NCI-H226 (cell line): ENCODE measurements around the gene GRAMD2A.

Experiments used
- DNase-seq: peaks from one replicate; pipeline ENCODE4 v3.0.0-alpha.2; 2015

Gene GRAMD2A

GRCh38 chr15:72197460-72198355 lies at the start of gene GRAMD2A:
Gene GRAMD2A (minus strand): TSS chr15:72197787.
- peak; percentile 62 for DNase-seq

- DNase-seq, result no peak
Observed at GRCh38 chr15:72242775-72243370, 45.3 kb upstream of the GRAMD2A start.

DNA sequence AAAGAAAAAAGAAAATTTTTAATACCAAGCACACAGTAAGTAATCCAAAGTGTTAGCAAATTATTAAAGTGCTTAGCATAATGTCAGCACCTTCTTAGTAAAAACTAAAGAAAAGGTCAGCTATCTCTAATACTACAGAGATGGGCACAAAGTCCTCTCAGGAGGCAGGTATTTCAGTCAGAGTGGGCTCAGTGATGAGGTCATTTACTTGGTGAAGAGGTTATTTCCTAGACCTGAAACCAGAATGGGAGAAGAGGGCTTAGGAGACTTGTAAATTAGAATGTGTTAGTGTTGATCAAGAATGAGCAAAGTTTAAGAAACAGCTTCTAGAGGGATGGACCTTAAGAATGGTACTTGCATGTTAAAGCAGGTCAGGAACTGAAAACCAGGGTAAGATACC lies 42.1 kb upstream of the GRAMD2A start:
- DNase-seq, result no peak

GRCh38 chr15:72238586-72238985 lies 41.0 kb upstream of the GRAMD2A start:
- DNase-seq, result no peak

- no peak for DNase-seq
Observed at GRCh38 chr15:72237853-72238224, 40.3 kb upstream of the GRAMD2A start.

DNA sequence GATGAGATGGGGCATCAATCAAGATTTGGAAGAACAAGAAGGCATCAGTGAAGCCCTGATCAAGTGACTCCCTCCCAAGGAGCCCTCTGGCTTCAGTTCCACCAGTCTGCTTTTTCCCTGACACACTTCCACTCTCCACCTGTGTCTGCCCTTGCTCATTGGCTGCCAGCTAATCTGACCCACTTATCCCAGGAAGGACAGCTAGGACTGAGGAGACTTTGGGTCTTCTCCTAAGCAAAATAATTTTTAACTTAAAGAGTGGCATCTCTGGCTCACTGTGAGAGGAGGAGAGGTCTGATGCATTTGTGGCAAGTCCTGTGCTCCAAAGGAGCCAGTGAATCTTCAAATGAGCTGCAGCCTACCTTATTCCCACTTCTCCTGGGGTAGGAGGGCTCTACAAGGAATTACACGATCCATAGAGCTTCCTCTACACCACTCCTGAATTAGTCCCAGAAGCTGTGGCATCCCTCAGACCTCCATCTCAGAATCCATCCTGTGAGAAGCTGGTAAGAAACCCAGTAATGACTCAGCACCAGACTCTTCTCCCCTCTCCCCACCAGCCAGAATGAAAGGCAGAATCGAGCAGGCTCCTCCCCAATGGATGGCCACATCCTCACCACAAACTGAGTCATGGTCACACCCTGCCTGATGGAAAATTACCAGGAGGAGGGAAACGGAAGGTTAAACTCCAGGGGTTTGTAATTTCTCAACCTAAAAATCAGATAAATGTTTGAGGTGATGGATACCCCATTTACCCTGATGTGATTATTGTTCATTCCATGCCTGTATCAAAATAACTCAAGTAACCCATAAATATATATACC lies 39.7 kb upstream of the GRAMD2A start:
- peak; percentile 98 for DNase-seq

DNA sequence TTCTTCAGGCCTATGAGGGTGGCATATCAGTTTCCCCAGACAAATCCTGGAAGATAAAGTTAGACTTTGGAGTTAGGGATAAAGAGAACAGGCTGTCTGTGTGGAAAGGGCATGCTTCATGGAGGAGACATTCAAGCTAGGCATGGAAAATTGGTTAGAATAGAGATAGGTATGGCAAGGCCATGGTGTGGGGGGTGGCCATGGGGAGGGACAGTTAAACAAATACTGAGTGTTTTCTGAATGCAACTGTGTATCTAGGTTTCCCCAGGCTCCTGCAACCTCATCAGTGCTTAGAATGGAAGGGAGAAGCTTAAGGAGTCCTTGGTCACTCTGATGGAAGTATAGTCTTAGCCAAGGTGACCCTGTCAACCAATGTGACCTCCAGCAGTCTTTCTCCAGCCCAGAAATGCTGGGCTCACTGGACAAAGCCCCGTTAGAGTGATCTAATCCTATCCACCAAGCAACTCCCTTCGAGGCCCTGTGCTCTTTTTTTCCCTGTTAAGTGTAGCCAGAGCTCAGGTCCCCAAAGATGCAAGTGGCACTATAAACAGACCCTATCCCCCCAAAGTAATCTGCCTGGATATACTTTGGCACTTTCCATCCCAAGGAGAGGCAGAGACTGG lies 38.9 kb upstream of the GRAMD2A start:
- DNase-seq, result no peak

GRCh38 chr15:72235298-72235697 lies 37.7 kb upstream of the GRAMD2A start:
- no peak for DNase-seq

GRCh38 chr15:72233769-72234168 lies 36.2 kb upstream of the GRAMD2A start:
- no peak for DNase-seq

- DNase-seq, result peak; percentile 85
Observed at GRCh38 chr15:72231833-72232478, 34.4 kb upstream of the GRAMD2A start.

DNA sequence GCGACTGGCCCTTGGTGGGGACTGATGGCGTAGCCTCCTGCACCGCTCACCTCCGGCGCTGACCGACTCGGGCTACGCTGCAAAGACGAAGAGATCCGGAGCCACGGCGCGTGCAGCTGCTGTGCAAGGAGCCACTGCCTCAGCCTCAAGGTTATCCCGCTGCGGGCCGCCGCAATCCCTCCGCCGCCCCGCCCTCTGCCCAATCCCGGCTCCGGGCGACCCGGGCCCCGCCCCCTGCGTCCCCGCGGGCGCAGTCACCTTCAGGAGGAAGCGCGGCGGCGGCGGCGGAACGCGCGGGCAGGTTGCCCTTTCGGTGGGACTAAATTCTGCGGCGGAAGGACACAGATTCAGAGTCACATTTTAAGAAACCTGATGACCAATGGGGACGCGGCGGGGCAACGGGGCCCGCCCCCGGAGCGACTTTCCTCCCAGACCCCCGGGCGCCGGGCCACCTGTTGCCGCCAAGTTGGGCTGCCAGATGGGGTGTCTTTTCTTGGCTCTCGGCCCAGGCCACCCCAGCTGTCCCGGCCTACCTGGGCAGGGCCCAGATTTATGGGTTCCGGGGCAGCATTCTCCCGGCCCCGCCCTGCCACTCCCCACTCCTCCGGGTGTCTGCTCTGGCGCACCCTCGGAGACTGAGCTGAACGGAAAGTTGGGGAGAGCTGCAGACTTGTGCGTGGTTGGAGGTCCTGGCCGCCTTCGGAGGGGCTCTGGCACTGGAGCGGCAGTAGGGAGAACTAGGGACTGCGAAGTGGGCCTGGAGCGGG lies 33.7 kb upstream of the GRAMD2A start, which contains the start of gene PKM:
PKM (minus strand) TSS at position 125 of the 767 bp plus-strand sequence. CDS start 12,093 bp downstream, outside the sequence.
- DNase-seq, result peak; percentile 100

DNA sequence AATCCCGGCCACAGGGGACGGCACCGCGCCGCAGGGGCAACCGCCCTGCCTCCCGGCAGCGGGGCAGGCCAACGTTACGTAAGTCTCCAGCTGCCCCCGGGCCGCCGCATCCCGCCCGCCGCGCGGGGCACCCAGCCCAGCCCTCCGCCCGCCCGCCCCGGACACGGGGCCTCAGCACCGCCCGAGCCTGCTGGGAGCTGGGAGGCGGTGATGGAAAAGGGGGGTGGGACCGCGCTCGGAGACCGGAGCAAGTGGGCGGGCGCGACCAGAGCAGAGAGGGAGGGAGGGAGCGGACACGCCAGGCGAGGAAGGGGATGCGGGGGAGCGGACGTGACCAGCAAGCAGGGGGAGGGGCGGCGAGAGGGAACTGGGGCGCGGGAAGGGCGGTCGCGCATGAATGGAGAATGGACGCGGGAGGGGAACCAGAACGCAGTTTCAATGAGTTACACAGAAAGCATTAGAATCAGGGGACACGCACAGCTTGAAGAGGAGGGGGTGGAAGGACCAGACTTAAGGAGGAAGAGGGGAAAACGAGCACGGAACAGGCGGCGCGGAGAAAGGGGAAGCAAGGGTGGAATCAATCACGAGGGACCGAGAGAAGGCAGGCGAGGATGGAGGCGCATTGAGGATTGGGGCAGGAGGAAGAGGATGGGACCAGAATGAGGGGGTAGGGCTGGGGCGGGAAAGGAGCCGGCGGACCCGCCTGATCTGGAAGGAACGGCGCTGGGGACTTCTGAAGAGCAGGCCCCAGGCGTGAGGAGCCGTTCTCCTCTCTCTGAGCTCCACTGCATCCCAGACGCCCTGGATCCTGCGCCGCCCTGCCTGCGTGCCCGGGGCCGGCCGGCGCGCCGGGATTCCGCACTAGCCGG lies 32.8 kb upstream of the GRAMD2A start:
- DNase-seq, result peak; percentile 94

DNA sequence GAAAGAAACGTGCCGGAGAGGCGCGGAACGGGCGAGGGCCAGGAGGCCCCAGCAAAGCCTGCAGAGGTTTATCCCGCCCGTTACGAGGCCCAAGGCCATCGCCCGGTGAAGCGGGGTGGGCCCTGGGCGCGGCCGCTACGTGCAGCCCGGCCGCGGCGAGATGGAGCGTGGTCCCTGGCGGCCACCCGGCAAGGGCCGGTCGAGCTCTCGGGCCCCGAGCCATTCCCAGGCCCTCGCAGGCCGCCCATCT lies 32.3 kb upstream of the GRAMD2A start:
- no peak for DNase-seq

DNA sequence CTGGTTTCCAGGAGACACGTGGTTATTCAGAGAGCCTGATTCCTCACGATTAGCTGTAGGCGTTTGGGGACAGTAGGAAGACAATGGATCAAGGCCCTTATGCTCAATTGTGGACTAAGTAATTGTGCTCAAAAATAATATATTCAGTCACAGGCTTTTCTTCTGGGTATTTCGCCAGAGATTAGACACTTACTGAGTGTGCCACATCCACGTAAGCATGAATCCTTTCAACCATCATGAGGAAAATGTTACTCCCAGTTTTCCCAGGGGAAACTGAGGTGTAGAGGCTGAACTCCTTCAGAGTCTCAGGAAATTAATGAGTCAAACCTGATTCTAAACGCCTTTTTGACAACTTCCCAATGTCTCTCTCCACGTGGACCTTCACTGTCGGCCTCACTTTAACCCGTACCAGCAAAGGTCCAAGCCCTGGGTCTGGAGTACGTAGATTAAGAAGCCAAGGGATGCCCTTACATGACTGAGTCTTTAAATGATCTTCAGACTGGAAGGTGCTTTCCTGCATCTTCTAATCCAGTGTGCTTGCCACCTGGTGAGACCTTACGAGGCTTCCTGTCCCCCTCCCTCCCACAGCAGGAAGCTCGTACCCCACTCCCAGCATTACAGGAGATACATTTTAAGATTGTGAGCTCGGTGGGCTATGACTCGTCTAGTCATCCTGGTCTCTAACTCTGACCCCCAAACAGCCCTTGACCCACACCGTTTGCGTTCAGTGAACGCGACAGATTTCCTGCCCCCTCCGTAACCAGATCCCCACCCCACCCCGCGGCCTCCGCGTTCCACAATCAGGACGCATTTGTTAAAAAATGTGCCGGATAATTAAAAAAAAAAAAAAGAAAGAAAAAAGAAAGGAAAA lies 31.7 kb upstream of the GRAMD2A start:
- no peak for DNase-seq

GRCh38 chr15:72227720-72228119 lies 30.1 kb upstream of the GRAMD2A start:
- DNase-seq, result peak; percentile 1

GRCh38 chr15:72227192-72227586 lies 29.6 kb upstream of the GRAMD2A start:
- DNase-seq, result peak; percentile 89

DNA sequence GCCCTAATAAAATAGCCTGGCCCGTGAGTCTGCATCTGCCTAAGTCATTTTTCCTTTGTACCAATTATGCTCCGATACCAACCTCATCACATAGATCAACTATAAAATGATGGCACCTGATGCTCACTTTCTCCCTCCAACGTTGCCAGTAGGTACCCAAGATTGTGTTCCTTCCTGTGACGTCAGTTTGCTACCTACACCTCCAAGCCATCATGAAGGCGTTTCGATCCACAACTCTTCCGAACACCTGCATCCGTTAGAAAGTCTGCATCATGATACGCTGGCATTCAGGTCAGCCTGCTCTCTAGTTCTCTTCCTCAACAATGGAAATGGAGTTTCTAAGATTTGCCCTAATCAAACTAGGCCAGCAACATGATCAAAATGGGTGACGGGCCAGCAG lies 25.7 kb upstream of the GRAMD2A start:
- DNase-seq, result no peak

DNA sequence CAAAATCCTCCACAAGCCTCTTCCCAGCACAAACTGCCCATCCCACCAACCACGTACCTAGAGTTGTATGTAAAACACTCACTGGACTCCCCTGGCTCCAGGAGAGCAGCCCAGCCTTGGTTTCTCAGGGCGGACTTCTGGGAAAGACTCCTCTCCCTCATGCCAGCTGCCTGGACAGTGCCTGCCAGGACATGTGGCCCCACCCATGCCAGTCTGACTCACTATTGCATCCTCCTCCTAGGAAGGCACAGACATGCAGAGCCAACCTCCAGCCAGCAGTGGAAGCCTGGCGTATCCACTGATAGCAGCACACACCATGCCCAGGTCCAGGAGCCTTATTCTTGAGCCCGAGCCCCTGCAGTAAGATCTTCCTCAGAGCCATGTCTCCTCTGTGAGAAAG lies 24.8 kb upstream of the GRAMD2A start:
- DNase-seq, result peak; percentile 96

- no peak for DNase-seq
Observed at GRCh38 chr15:72220687-72221086, 23.1 kb upstream of the GRAMD2A start.

DNA sequence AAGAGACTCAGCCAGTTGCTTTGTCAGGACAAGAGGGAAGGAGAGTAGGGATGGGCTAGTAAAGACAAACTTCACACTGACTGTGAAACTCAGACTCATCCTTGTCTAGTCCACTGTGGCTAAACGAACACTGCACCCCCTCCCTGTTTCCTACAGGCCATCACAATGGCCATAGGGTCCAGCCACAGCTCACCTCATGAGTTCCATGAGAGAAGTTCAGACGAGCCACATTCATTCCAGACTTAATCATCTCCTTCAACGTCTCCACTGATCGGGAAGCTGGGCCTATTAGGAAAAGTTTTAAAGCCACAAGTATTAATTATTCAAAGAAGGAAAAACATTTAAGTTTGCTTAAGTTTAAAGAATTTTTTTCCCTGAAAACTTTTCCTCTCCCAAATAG lies 19.6 kb upstream of the GRAMD2A start:
- DNase-seq, result no peak
